HepG2 (cell line): Measurements from ENCODE around the gene SLC48A1. TPM values are rescaled to one million over a fixed set of nuclear protein-coding genes. Genes with fewer than 3 reads are reported as not detected.

Experiments
- ARHGAP35 ChIP-seq: sonication (generic); formaldehyde crosslinking; IDR thresholded peaks from 2 replicates; pipeline ENCODE4 v1.9.0; 2022; ENCODE audit warnings: mild to moderate bottlenecking, inconsistent platforms, moderate library complexity, missing genetic modification reagents, borderline replicate concordance
- ARID5B ChIP-seq: IDR thresholded peaks from 2 replicates; pipeline ENCODE4 v1.4.0; 2020; ENCODE audit warnings: mild to moderate bottlenecking, missing genetic modification reagents
- EP300 ChIP-seq, 3 experiments: sonication (generic) in 1 of 3; formaldehyde crosslinking in 1 of 3; IDR thresholded peaks; 2 replicates each; pipeline versions ENCODE4 v1.5.1 to v1.6.1; 2011 to 2020; ENCODE audit warnings: low read depth in 2 of 3, low read length in 2 of 3, borderline replicate concordance in 1 of 3, improper control_type of control experiment in 1 of 3, mild to moderate bottlenecking in 1 of 3, missing genetic modification reagents in 1 of 3, moderate library complexity in 1 of 3
- HNF4A ChIP-seq: sonication (generic); formaldehyde crosslinking; IDR thresholded peaks from 2 replicates; pipeline ENCODE4 v1.4.0; 2020; ENCODE audit warnings: missing genetic modification reagents
- MAFF ChIP-seq: IDR thresholded peaks from 2 replicates; pipeline ENCODE4 v1.6.1; 2011; ENCODE audit warnings: low read depth, low read length, improper control_type of control experiment
- POLR2AphosphoS2 ChIP-seq: IDR thresholded peaks from 2 replicates; pipeline ENCODE4 v1.6.1; 2011; ENCODE audit warnings: low read depth, low read length, improper control_type of control experiment
- PRPF4 ChIP-seq: fragments of 200-400 bp; formaldehyde crosslinking; IDR thresholded peaks from 2 replicates; pipeline ENCODE4 v1.6.1; 2016; ENCODE audit warnings: low read length, low read depth; ENCODE audit not compliant: poor library complexity, severe bottlenecking
- SIX1 ChIP-seq: sonication (generic); formaldehyde crosslinking; IDR thresholded peaks from 2 replicates; pipeline ENCODE4 v1.4.0; 2020; ENCODE audit warnings: missing genetic modification reagents, borderline replicate concordance
- SNAPC2 ChIP-seq: sonication (generic); formaldehyde crosslinking; IDR thresholded peaks from 2 replicates; pipeline ENCODE4 v1.8.1; 2022; ENCODE audit warnings: mild to moderate bottlenecking, missing genetic modification reagents
- XRCC5 ChIP-seq: fragments of 200-400 bp; formaldehyde crosslinking; optimal IDR thresholded peaks from 2 replicates; pipeline ENCODE3; 2017; ENCODE audit warnings: mild to moderate bottlenecking, low read length
- ZC3H4 ChIP-seq: sonication (generic); formaldehyde crosslinking; IDR thresholded peaks from 2 replicates; pipeline ENCODE4 v1.4.0; 2020; ENCODE audit warnings: missing genetic modification reagents, borderline replicate concordance
- ZFP82 ChIP-seq: sonication (generic); formaldehyde crosslinking; IDR thresholded peaks from 2 replicates; pipeline ENCODE4 v1.5.1; 2020; ENCODE audit warnings: mild to moderate bottlenecking, missing genetic modification reagents, borderline replicate concordance
- ZFY ChIP-seq: sonication (generic); formaldehyde crosslinking; IDR thresholded peaks from 2 replicates; pipeline ENCODE4 v1.4.0; 2020; ENCODE audit warnings: missing genetic modification reagents
- ZMYM3 ChIP-seq: sonication (generic); formaldehyde crosslinking; IDR thresholded peaks from 2 replicates; pipeline ENCODE4 v1.5.1; 2020; ENCODE audit warnings: mild to moderate bottlenecking, missing genetic modification reagents
- ZNF337 ChIP-seq: sonication (generic); formaldehyde crosslinking; IDR thresholded peaks from 2 replicates; pipeline ENCODE4 v1.5.1; 2020; ENCODE audit warnings: missing genetic modification reagents, low read depth, mild to moderate bottlenecking, borderline replicate concordance
- ZNF776 ChIP-seq: sonication (generic); formaldehyde crosslinking; IDR thresholded peaks from 2 replicates; pipeline ENCODE4 v1.4.0; 2020; ENCODE audit warnings: mild to moderate bottlenecking, missing genetic modification reagents
- ZSCAN30 ChIP-seq: sonication (generic); formaldehyde crosslinking; IDR thresholded peaks from 2 replicates; pipeline ENCODE4 v1.5.0; 2020; ENCODE audit warnings: mild to moderate bottlenecking, missing genetic modification reagents
- ZSCAN31 ChIP-seq: sonication (generic); formaldehyde crosslinking; IDR thresholded peaks from 2 replicates; pipeline ENCODE4 v1.5.0; 2020; ENCODE audit warnings: low read depth, mild to moderate bottlenecking, missing genetic modification reagents
- polyA plus RNA-seq, 8 experiments: library from polyadenylated mRNA; depleted of rRNA in 3 of 8; stranded (reverse) in 7 of 8; unstranded in 1 of 8; fragments of >200 nt; fragmentation: Illumina TruSeq in 4 of 8; extraction: Trizol in 4 of 8; gene quantifications; 2 replicates each; pipeline versions ENCODE4 v1.2.1 to v1.2.3, GENCODE V29; 2011 to 2016; ENCODE audit warnings: low read depth in 4 of 8, missing spikeins in 1 of 8, mixed read lengths in 1 of 8; ENCODE audit not compliant: insufficient read depth in 1 of 8
- total RNA-seq, 5 experiments: library from RNA; depleted of rRNA; stranded (reverse); fragments of >200 nt; fragmentation: Illumina TruSeq; extraction: Trizol; gene quantifications; 2 replicates each; pipeline ENCODE4 v1.2.3, GENCODE V29; 2016; ENCODE audit warnings: low read depth in 1 of 5
- TF ChIP-seq, protein P1 (sequence below): sonication (generic); formaldehyde crosslinking; IDR thresholded peaks from 2 replicates; pipeline ENCODE4 v1.4.0; 2020; ENCODE audit warnings: missing genetic modification reagents
- TF ChIP-seq, protein P2 (sequence below): sonication (generic); formaldehyde crosslinking; IDR thresholded peaks from 2 replicates; pipeline ENCODE4 v1.5.0; 2020; ENCODE audit warnings: missing genetic modification reagents

SLC48A1 gene
- total and polyA plus RNA-seq, 2 of the 13 experiments (the other 11 are each of a cell fraction or from before 2014, with no cell fraction given), result 2.2 to 3.7 TPM

- TF ChIP-seq, protein P1, sequence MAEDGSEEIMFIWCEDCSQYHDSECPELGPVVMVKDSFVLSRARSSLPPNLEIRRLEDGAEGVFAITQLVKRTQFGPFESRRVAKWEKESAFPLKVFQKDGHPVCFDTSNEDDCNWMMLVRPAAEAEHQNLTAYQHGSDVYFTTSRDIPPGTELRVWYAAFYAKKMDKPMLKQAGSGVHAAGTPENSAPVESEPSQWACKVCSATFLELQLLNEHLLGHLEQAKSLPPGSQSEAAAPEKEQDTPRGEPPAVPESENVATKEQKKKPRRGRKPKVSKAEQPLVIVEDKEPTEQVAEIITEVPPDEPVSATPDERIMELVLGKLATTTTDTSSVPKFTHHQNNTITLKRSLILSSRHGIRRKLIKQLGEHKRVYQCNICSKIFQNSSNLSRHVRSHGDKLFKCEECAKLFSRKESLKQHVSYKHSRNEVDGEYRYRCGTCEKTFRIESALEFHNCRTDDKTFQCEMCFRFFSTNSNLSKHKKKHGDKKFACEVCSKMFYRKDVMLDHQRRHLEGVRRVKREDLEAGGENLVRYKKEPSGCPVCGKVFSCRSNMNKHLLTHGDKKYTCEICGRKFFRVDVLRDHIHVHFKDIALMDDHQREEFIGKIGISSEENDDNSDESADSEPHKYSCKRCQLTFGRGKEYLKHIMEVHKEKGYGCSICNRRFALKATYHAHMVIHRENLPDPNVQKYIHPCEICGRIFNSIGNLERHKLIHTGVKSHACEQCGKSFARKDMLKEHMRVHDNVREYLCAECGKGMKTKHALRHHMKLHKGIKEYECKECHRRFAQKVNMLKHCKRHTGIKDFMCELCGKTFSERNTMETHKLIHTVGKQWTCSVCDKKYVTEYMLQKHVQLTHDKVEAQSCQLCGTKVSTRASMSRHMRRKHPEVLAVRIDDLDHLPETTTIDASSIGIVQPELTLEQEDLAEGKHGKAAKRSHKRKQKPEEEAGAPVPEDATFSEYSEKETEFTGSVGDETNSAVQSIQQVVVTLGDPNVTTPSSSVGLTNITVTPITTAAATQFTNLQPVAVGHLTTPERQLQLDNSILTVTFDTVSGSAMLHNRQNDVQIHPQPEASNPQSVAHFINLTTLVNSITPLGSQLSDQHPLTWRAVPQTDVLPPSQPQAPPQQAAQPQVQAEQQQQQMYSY, result no peak
- TF ChIP-seq ZNF337 (CRISPR knock-in tag), result no peak
- TF ChIP-seq ARID5B, result no peak
- TF ChIP-seq ARHGAP35, result no peak
- no peak for TF ChIP-seq ZMYM3 (CRISPR knock-in tag)
- TF ChIP-seq ZSCAN30 (CRISPR knock-in tag), result no peak
- peak; percentile 50 for TF ChIP-seq ZFY (CRISPR knock-in tag)
- peak; percentile 74 for TF ChIP-seq HNF4A (CRISPR knock-in tag)
- TF ChIP-seq EP300 (IDR thresholded peaks at IDR 0.05; ENCODE audit: low read depth in 2 of 2, low read length in 2 of 2), result no peak
- TF ChIP-seq EP300 (CRISPR knock-in tag; IDR thresholded peaks at IDR 0.05; ENCODE audit: borderline replicate concordance), result no peak
- TF ChIP-seq SNAPC2 (CRISPR knock-in tag), result no peak
- TF ChIP-seq SIX1 (CRISPR knock-in tag), result no peak
- TF ChIP-seq ZSCAN31 (CRISPR knock-in tag), result no peak; the same call in 1 of the 2 replicates
- no peak for TF ChIP-seq POLR2AphosphoS2
- TF ChIP-seq XRCC5, result no peak
- no peak for TF ChIP-seq ZC3H4
- no peak for TF ChIP-seq PRPF4
- TF ChIP-seq ZNF776 (CRISPR knock-in tag), result no peak
- no peak for TF ChIP-seq MAFF
- TF ChIP-seq, protein P2, sequence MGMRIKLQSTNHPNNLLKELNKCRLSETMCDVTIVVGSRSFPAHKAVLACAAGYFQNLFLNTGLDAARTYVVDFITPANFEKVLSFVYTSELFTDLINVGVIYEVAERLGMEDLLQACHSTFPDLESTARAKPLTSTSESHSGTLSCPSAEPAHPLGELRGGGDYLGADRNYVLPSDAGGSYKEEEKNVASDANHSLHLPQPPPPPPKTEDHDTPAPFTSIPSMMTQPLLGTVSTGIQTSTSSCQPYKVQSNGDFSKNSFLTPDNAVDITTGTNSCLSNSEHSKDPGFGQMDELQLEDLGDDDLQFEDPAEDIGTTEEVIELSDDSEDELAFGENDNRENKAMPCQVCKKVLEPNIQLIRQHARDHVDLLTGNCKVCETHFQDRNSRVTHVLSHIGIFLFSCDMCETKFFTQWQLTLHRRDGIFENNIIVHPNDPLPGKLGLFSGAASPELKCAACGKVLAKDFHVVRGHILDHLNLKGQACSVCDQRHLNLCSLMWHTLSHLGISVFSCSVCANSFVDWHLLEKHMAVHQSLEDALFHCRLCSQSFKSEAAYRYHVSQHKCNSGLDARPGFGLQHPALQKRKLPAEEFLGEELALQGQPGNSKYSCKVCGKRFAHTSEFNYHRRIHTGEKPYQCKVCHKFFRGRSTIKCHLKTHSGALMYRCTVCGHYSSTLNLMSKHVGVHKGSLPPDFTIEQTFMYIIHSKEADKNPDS, result no peak
- TF ChIP-seq ZFP82 (CRISPR knock-in tag), result no peak
These were observed 46.3 kb downstream of the SLC48A1 start (continued) for GRCh38 chr12:47819138-47819895.
